SKM-1 (cell line): ENCODE data around the gene STYXL1.
"Not testable (repeated sequence)": the region's sequence is repeated elsewhere in the genome, so short reads cannot be mapped to it uniquely, and the experiment has no call there.

Experiments
- DNase-seq: peaks from one replicate; lab custom pipeline; 2025; ENCODE audit not compliant: unreplicated experiment; lab: John Stamatoyannopoulos, UW

STYXL1 gene

DNA sequence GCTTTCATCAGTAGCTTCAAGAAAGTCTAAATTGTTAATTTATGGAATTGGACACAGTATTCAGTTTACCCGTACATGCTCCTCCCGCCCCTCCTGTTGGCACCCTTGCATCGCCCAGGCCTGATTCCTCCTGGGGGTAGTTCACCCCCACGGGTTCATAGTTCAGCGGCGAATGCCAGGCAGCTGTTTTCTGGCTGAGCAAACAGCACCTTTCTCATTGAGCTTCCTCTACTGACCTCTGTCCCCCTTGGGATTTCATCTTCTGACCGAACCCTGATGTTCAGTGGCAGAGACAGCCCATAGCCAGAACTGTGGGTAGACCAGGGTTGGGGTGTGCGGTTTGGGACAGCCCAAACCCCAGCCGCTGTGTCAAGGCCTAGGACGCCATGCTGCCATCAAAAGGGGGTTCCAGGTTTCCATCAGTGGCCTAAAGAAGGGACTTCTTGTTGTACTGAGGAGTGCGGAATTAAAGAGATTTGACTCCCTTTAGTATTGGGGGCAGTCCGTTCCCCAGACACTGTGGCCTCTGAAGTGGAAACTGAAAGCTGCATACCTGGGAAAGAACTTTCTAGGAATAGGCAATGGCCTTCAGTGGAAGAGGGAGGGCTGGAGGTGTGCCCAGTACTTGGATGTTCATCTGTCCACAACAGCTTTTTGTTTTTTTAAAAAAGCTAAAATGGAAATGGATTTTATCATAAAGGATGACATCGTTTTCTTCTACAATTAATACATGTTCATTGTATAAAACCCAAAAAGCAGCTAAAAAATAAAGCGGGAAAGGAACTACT lies 19.1 kb upstream of the STYXL1 start:
- DNase-seq: no peak

GRCh38 chr7:76065016-76065612 lies 17.3 kb upstream of the STYXL1 start:
- no peak for DNase-seq

GRCh38 chr7:76064208-76064970 lies 16.6 kb upstream of the STYXL1 start:
- no peak for DNase-seq

DNA sequence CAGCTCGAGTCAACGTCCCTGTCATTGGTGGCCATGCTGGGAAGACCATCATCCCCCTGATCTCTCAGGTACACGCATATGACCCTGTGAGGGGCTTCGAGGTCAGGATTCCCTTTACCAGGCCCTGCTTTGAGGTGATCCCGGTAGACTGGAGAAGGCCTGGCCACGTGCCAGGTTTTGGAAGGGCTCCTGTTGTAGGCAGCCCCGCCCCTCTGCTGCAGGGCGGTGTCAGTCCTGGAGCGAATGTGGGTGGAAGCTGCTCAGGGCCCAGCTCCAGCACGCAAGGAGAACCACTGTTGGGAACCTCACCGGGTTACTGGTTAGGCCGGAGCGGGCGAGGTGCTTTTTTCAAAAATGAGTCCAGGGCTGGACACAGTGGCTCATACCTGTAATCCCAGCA lies 15.7 kb upstream of the STYXL1 start:
- DNase-seq: no peak

GRCh38 chr7:76063114-76063513 lies 15.3 kb upstream of the STYXL1 start:
- DNase-seq: no peak

GRCh38 chr7:76062254-76062653 lies 14.5 kb upstream of the STYXL1 start:
- no peak for DNase-seq

DNA sequence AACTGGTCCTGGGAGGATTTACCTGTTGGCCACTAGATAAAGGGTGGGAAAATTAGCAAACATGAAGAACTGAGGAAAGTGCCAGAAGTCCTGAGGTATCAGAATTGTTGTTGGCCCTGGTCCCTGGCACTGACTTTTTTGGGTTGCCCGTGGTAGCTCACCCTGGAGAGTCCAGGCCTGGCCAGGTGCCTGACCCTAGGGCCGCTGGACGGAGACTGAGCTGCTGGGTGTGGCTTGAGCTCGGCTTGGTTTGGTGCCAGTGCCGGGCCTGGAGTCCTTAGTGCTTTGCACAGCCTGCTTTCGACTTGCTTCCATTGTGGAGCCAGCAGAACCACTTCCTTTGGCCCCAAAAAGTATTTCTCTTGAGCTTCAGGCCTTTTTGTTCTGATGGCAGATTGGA lies 13.0 kb upstream of the STYXL1 start:
- DNase-seq: no peak

- DNase-seq: not testable (repeated sequence)
Measured at GRCh38 chr7:76058745-76059144, 10.9 kb upstream of the STYXL1 start.

- no peak for DNase-seq
Measured at GRCh38 chr7:76057813-76058145, 10.0 kb upstream of the STYXL1 start.

- DNase-seq: no peak
Measured at GRCh38 chr7:76057103-76057812, 9.5 kb upstream of the STYXL1 start.

GRCh38 chr7:76056241-76056640 lies 8.4 kb upstream of the STYXL1 start:
- no peak for DNase-seq

DNA sequence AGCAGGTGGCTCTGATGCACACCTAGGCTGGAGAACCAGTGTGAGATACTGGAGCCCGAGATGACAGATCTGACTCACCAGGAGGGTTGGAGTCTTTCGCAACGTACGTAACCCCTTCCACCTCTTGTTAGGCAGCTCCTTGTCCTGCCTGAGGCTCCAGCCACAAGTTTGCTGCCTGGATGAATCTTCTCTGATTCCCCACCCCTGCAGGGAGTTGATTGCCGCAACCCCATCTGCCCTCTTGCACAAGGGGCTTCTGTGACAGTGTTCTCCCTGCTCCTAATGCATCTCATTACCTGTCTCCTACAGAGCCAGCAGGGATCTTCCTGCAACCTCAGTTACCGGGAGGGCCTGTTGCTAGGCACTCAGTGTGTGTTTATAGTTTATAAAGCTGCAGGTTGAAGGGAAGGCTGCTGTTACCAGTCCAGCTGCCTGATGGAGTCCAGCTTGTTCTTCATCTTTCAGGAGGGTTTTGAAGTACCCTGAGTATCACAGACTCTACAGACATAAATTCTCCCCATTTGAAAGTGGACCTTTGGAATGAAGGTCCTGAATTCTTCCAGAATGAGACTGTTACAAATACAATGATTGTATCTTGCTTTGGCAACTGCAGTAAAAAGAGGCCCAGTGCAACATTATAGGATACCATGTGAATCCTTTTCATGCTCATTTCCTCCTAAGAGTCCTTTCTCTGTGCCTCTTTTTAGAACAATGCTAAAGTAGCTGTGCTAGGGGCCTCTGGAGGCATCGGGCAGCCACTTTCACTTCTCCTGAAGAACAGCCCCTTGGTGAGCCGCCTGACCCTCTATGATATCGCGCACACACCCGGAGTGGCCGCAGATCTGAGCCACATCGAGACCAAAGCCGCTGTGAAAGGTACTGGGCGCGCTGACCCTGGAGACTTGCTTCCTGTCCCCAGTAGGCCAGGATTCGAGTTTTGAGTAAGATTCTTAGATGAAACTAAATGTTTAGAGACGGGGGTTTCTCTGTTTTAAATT lies 6.6 kb upstream of the STYXL1 start:
- peak; percentile 30 for DNase-seq

DNA sequence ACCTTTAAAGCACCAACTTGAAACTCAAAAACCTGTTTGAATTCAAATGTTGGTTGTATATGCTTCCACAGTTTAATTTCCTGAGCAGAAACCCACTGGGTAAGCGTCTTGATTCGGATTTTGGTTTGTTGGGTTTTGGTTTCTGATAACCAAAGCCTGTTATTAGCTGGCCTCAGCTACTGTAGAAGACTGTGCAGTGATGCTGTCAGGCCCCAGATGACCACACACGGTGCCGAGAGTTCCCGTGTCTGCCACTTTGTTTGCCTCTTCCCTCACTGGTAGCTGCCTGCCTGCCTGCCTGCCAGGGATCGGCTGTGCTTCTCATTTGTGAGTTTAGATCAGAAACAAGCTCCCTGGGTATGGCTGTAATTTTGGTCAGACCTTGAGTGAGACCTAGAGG lies 5.7 kb upstream of the STYXL1 start:
- DNase-seq: no peak

GRCh38 chr7:76052681-76053080 lies 4.9 kb upstream of the STYXL1 start:
- not testable (repeated sequence) for DNase-seq

- no peak for DNase-seq
Measured at GRCh38 chr7:76051840-76052239, 4.0 kb upstream of the STYXL1 start.

DNA sequence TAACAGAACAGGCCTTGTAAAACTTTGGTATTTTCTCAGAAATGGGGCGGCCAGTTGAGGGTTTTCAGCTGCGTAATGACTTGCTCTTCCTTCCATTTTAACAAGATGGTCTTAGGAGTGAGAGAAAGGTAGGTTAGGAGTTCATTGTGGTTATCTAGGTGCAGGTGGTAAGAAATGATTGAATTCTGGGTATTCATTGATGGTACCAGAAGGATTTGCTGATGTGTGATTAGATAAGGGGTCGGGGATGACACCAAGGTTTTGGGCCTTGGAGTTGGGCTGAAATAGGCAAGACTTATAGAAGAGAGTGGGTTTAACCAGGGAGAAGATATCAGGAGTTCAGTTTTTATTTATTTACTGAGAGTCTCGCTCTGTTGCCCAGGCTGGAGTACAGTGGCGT lies 2.7 kb upstream of the STYXL1 start:
- no peak for DNase-seq

DNA sequence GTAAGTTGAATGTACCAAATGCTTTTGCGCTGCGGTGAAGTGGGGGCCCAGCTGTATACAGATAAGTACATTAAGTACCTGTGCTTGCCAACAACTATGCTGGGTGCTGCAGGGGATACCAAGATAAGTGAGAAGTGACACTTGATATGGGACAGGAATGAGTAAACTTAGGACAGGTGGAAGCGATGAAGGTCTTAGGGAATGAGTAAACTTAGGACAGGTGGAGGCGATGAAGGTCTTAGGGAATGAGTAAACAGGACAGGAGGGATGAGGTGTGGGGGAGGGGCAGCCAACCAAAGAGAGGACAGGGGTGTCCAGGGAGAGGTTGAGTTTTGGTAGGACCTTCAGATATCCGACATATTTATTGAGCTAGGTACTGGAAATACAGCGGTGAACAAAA lies 1.5 kb upstream of the STYXL1 start:
- DNase-seq: no peak

GRCh38 chr7:76048668-76048988 lies 828 bp upstream of the STYXL1 start:
- DNase-seq: no peak

GRCh38 chr7:76047305-76047810 lies 442 bp downstream of the STYXL1 start:
- no peak for DNase-seq

GRCh38 chr7:76044375-76044865 lies 3.4 kb downstream of the STYXL1 start:
- DNase-seq: no peak
